Measurements from ENCODE around the gene ZFP91.

GRCh38 chr11:58530236-58530635, 48.6 kb upstream of the ZFP91 start:
- TF ChIP-seq CTCF (IDR thresholded peaks at IDR 0.05) (no peak), POLR2A (IDR thresholded peaks at IDR 0.05) (no peak)

All from breast epithelium (tissue), 3 donors.